WTC11 (cell line): ENCODE measurements around the gene DEPDC5. TPM values are rescaled to one million over a fixed set of nuclear protein-coding genes. Genes with fewer than 3 reads are reported as not detected.

Source experiments
- ATAC-seq: fragments of 200-7000 bp; cut with Tn5 transposase; 2 replicates; pipeline ENCODE4 v1.10.0; 2021; ENCODE audit warnings: mild to moderate bottlenecking, moderate library complexity
- CTCF ChIA-PET: fragments of 300-600 bp; sonication (Branson Sonifier 250); formaldehyde crosslinking; loops from one replicate; lab custom pipeline; 2021; ENCODE audit warnings: antibody characterized with exemption; lab: Charles Lee
- POLR2A ChIA-PET: fragments of 350-600 bp; sonication (Branson Sonifier 250); formaldehyde crosslinking; loops from one replicate; lab custom pipeline; 2021; ENCODE audit warnings: antibody characterized with exemption; lab: Charles Lee
- DNase-seq: peaks from one replicate; pipeline ENCODE4 v3.0.0; 2021; ENCODE audit warnings: low spot score
- H3K27ac Mint-ChIP-seq: 2 replicates; pipeline ENCODE4 v1.8.0; 2021; ENCODE audit warnings: mixed read lengths
- H3K27me3 Mint-ChIP-seq: 2 replicates; pipeline ENCODE4 v1.8.0; 2021; ENCODE audit warnings: low read depth, mild to moderate bottlenecking, moderate library complexity, mixed read lengths
- H3K36me3 Mint-ChIP-seq: 2 replicates; pipeline ENCODE4 v1.8.0; 2021; ENCODE audit warnings: mixed read lengths
- H3K4me1 Mint-ChIP-seq: 2 replicates; pipeline ENCODE4 v1.8.0; 2022; ENCODE audit warnings: mixed read lengths
- H3K4me3 Mint-ChIP-seq: 2 replicates; pipeline ENCODE4 v1.8.0; 2021; ENCODE audit warnings: mild to moderate bottlenecking, moderate library complexity, mixed read lengths
- H3K9me3 Mint-ChIP-seq: 2 replicates; pipeline ENCODE4 v1.8.0; 2021; ENCODE audit warnings: mixed read lengths
- AR ChIP-seq: fragments of 250-450 bp; sonication (Bioruptor Pico); IDR thresholded peaks from 2 replicates; pipeline ENCODE4 v1.9.0; 2021; ENCODE audit warnings: mild to moderate bottlenecking
- CTCF ChIP-seq: fragments of 200-600 bp; IDR thresholded peaks from 2 replicates; pipeline ENCODE4 v1.8.0; 2022; ENCODE audit warnings: antibody characterized with exemption
- FOXJ3 ChIP-seq: sonication (generic); formaldehyde crosslinking; IDR thresholded peaks from 2 replicates; pipeline ENCODE4 v1.9.0; 2021; ENCODE audit warnings: missing genetic modification reagents, mild to moderate bottlenecking, borderline replicate concordance
- FOXK1 ChIP-seq: sonication (generic); formaldehyde crosslinking; IDR thresholded peaks from 2 replicates; pipeline ENCODE4 v1.8.0; 2022; ENCODE audit warnings: mild to moderate bottlenecking, moderate library complexity, missing genetic modification reagents
- FOXP1 ChIP-seq: sonication (generic); formaldehyde crosslinking; IDR thresholded peaks from 2 replicates; pipeline ENCODE4 v1.8.0; 2022; ENCODE audit warnings: missing genetic modification reagents, mild to moderate bottlenecking, moderate library complexity, borderline replicate concordance
- FOXP4 ChIP-seq: sonication (generic); formaldehyde crosslinking; IDR thresholded peaks from 2 replicates; pipeline ENCODE4 v1.8.0; 2022; ENCODE audit warnings: mild to moderate bottlenecking, missing genetic modification reagents
- MLX ChIP-seq: sonication (generic); formaldehyde crosslinking; IDR thresholded peaks from 2 replicates; pipeline ENCODE4 v1.8.1; 2023; ENCODE audit warnings: mild to moderate bottlenecking, missing genetic modification reagents, moderate library complexity
- PRDM15 ChIP-seq: sonication (generic); formaldehyde crosslinking; IDR thresholded peaks from 2 replicates; pipeline ENCODE4 v1.8.0; 2022; ENCODE audit warnings: missing genetic modification reagents
- SMAD4 ChIP-seq: sonication (generic); formaldehyde crosslinking; IDR thresholded peaks from 2 replicates; pipeline ENCODE4 v1.8.0; 2022; ENCODE audit warnings: mild to moderate bottlenecking, missing genetic modification reagents
- TP53 ChIP-seq: sonication (generic); formaldehyde crosslinking; IDR thresholded peaks from 2 replicates; pipeline ENCODE4 v1.8.1; 2023; ENCODE audit warnings: mild to moderate bottlenecking, missing genetic modification reagents
- ZNF121 ChIP-seq: sonication (generic); formaldehyde crosslinking; IDR thresholded peaks from 2 replicates; pipeline ENCODE4 v1.8.0; 2023; ENCODE audit warnings: missing genetic modification reagents
- total RNA-seq: library from RNA; stranded (reverse); gene quantifications from 3 replicates; pipeline ENCODE4 v1.2.3, GENCODE V29; 2021

The DEPDC5 gene
- total RNA-seq, 1 experiment from 2014 or later, result 40.5 TPM

GRCh38 chr22:31828739-31829138, 74.9 kb downstream of the DEPDC5 start (continued):
- TF ChIP-seq AR, result no peak
- TF ChIP-seq, all 79 proteins: peak for 0

GRCh38 chr22:31829505-31829904, 75.7 kb downstream of the DEPDC5 start:
- ChIA-PET POLR2A (no interaction called here), CTCF (interaction anchor here (0.8 kb wide), 1 partner anchor 141 kb away, joined by 3 read pairs; no protein-coding TSS in a partner anchor)
- no peak overlapping the region for H3K27ac Mint-ChIP-seq

More at GRCh38 chr22:31829505-31829904, 75.7 kb downstream of the DEPDC5 start:
- no peaks in the 10 kb centered on the region for H3K9me3 Mint-ChIP-seq
- ATAC-seq, result no peak
- peaks cover 12% of the 10 kb centered on the region for H3K36me3 Mint-ChIP-seq
- H3K4me3 Mint-ChIP-seq, result no peak overlapping the region
- TF ChIP-seq CTCF, result no peak
- TF ChIP-seq SMAD4, result no peak
- TF ChIP-seq PRDM15 (CRISPR knock-in tag), result no peak
- no peak for TF ChIP-seq ZNF121 (CRISPR knock-in tag)
- no peak for TF ChIP-seq FOXK1
- no peak for TF ChIP-seq FOXP1 (CRISPR knock-in tag)
- TF ChIP-seq MLX (CRISPR knock-in tag), result no peak
- TF ChIP-seq FOXP4 (CRISPR knock-in tag), result no peak
- no peak for TF ChIP-seq TP53
- TF ChIP-seq FOXJ3 (CRISPR knock-in tag), result no peak
- H3K27me3 Mint-ChIP-seq, result no peaks in the 10 kb centered on the region
- no peak for DNase-seq
- H3K4me1 Mint-ChIP-seq, result no peaks in the 10 kb centered on the region
